ENCODE measurements around the gene CLCN1. TPM values are rescaled to one million over a fixed set of nuclear protein-coding genes. Genes with fewer than 3 reads are reported as not detected.

The CLCN1 gene
- polyA plus RNA-seq, 4 donors, result 0.19 to 24.9 TPM; not detected in 2

DNA sequence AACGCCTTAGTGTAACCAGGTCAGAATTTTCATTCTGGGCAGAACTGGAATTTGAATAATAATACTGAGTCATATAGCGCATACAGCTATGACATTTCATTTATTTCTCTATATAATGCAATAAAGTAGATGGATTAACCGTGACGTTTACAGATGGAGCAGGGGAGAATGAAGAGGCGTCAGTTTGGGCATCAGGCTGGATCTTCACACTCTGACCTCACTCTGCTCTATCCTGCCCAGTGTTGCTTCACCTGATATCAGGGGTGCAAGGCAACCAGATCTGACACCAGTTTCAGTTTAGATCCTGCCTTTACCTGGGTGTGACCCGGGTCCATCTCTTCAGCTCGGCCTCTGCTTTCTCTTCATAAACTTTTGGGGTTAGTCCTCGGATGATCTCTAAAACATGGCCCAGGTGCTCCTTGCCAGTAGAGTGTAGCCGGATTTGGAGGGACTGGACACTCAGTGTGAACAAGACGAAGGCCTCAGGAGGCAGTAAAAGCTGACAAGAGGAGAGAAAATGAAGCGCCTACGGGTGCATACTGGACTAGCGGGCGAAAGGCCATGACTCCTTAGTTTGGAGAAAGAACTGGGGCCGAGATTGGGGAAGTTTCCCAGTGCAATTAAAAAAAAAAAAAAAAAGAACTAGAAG, 63.8 kb downstream of the CLCN1 start:
- Histone ChIP-seq H3K36me3 (ENCODE audit: control insufficient read depth in 3 of 3, insufficient read depth in 2 of 3, low read depth in 1 of 3, low read length in 3 of 3) (peaks cover 0 to 20% (median 0%) of the 10 kb centered on the region in 3 donors), H3K4me3 (ENCODE audit: low read depth in 1 of 3, low read length in 3 of 3) (peak overlapping the region in 2 of 3 donors; percentile 87 to 89), H3K9me3 (ENCODE audit: control insufficient read depth in 2 of 2, insufficient read depth in 1 of 2, low read depth in 1 of 2, low read length in 1 of 2) (no peaks in the 10 kb centered on the region), H3K4me1 (ENCODE audit: control insufficient read depth in 3 of 3, insufficient read depth in 2 of 3, low read depth in 1 of 3, low read length in 2 of 3) (peaks cover 6 to 25% (median 14%) of the 10 kb centered on the region in 3 donors), H3K27ac (ENCODE audit: low read depth in 1 of 3, low read length in 2 of 3) (peak overlapping the region; percentile 5 to 98 (median 84)), H3K27me3 (ENCODE audit: control insufficient read depth in 3 of 3, insufficient read depth in 3 of 3, low read length in 3 of 3) (no peaks in the 10 kb centered on the region)
- FAIRE-seq (no peak), DNase-seq (no peak)
- 15 to 29% (median 19%) methylated on average over 15 of the region's 15 CpGs for WGBS, 3 donors

DNA sequence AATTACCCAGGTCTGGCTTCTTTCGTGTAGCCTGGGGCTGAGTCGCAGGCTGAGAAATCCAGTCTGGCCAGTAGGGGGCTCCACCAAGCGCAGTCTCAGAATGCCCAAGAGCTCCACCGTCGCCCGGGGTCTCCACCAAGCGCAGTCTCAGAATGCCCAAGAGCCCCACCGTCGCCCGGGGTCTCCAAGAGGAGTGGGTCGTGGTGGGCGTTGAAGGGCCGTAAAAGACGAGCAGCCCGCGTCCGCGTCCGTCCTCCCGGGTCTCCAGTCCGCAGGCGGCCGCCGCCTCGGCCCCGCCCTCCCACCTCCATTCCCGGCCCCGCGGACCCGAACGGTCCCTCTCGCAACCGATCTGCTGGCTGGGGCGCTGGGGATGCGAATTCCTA, 64.3 kb downstream of the CLCN1 start:
- peaks cover 6 to 30% (median 16%) of the 10 kb centered on the region in 3 donors for H3K4me1 ChIP-seq (ENCODE audit: control insufficient read depth in 3 of 3, insufficient read depth in 2 of 3, low read depth in 1 of 3, low read length in 2 of 3)
- H3K9me3 ChIP-seq (ENCODE audit: control insufficient read depth in 2 of 2, insufficient read depth in 1 of 2, low read depth in 1 of 2, low read length in 1 of 2), result no peaks in the 10 kb centered on the region
- DNase-seq, result peak; percentile 86 to 95
- WGBS, 3 donors, result 0% methylated on average over 20 to 35 of the region's 35 CpGs
- no peak for FAIRE-seq
- H3K27ac ChIP-seq (ENCODE audit: low read depth in 1 of 3, low read length in 2 of 3), result peak overlapping the region; percentile 95 to 98 (median 97)
- no peaks in the 10 kb centered on the region for H3K27me3 ChIP-seq (ENCODE audit: control insufficient read depth in 3 of 3, insufficient read depth in 3 of 3, low read length in 3 of 3)
- H3K4me3 ChIP-seq (ENCODE audit: low read depth in 1 of 3, low read length in 3 of 3), result peak overlapping the region; percentile 87 to 93 (median 89)
- peaks cover 0 to 24% (median 0%) of the 10 kb centered on the region in 3 donors for H3K36me3 ChIP-seq (ENCODE audit: control insufficient read depth in 3 of 3, insufficient read depth in 2 of 3, low read depth in 1 of 3, low read length in 3 of 3)

- Histone ChIP-seq H3K27me3 (ENCODE audit: control insufficient read depth in 3 of 3, insufficient read depth in 3 of 3, low read length in 3 of 3) (no peaks in the 10 kb centered on the region), H3K4me1 (ENCODE audit: control insufficient read depth in 3 of 3, insufficient read depth in 2 of 3, low read depth in 1 of 3, low read length in 2 of 3) (peaks cover 6 to 34% (median 16%) of the 10 kb centered on the region in 3 donors), H3K9me3 (ENCODE audit: control insufficient read depth in 2 of 2, insufficient read depth in 1 of 2, low read depth in 1 of 2, low read length in 1 of 2) (no peaks in the 10 kb centered on the region), H3K27ac (ENCODE audit: low read depth in 1 of 3, low read length in 2 of 3) (peak within 1 kb of the TSS; percentile 95 to 98 (median 97)), H3K4me3 (ENCODE audit: low read depth in 1 of 3, low read length in 3 of 3) (peak within 1 kb of the TSS; percentile 87 to 93 (median 89)), H3K36me3 (ENCODE audit: control insufficient read depth in 3 of 3, insufficient read depth in 2 of 3, low read depth in 1 of 3, low read length in 3 of 3) (peaks cover 0 to 27% (median 0%) of the 10 kb centered on the region in 3 donors)
- FAIRE-seq (no peak), DNase-seq (peak; percentile 92 to 96)
- 0 to 1% (median 1%) methylated on average over 27 to 72 of the region's 72 CpGs for WGBS, 3 donors
These were observed 64.9 kb downstream of the CLCN1 start, which contains the start of gene ZYX for GRCh38 chr7:143380646-143381426. TSS of gene ZYX (plus strand) at chr7:143381345. CDS start at chr7:143381572, 227 bp downstream.

DNA sequence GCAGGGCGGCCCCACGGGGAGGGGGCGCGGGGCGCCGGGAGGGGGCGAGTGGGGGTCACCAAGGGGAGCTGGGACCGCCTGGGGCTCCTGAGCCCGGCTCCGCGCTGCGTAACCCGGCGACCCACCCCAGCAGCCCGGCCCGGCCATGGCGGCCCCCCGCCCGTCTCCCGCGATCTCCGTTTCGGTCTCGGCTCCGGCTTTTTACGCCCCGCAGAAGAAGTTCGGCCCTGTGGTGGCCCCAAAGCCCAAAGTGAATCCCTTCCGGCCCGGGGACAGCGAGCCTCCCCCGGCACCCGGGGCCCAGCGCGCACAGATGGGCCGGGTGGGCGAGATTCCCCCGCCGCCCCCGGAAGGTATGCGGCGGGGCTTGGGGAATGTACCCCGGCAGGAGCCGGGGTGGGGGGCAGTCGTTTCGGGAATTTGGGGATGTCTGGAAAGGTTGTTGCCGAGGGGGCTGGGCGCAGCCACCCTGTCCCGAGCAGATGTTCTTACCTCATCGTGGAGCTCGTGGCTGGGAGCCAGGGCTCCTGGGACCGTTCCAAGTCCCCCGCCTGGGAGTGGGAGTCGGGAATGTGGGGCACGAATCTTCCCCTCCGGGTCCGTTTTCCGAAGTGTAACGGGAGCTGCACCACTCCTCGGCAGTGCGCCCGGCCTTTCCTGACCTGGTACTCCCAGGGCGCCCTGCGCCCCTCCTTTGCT, 65.7 kb downstream of the CLCN1 start:
- peak; percentile 49 to 74 for DNase-seq
- WGBS, 3 donors, result 2% methylated on average over 37 to 64 of the region's 64 CpGs
- no peaks in the 10 kb centered on the region for H3K27me3 ChIP-seq (ENCODE audit: control insufficient read depth in 3 of 3, insufficient read depth in 3 of 3, low read length in 3 of 3)
- H3K9me3 ChIP-seq (ENCODE audit: control insufficient read depth in 2 of 2, insufficient read depth in 1 of 2, low read depth in 1 of 2, low read length in 1 of 2), result no peaks in the 10 kb centered on the region
- peak overlapping the region; percentile 81 to 97 (median 95) for H3K27ac ChIP-seq (ENCODE audit: low read depth in 1 of 3, low read length in 2 of 3)
- H3K4me3 ChIP-seq (ENCODE audit: low read depth in 1 of 3, low read length in 3 of 3), result peak overlapping the region; percentile 87 to 93 (median 89)
- no peak for FAIRE-seq
- H3K36me3 ChIP-seq (ENCODE audit: control insufficient read depth in 3 of 3, insufficient read depth in 2 of 3, low read depth in 1 of 3, low read length in 3 of 3), result peaks cover 0 to 34% (median 0%) of the 10 kb centered on the region in 3 donors
- peaks cover 5 to 41% (median 16%) of the 10 kb centered on the region in 3 donors for H3K4me1 ChIP-seq (ENCODE audit: control insufficient read depth in 3 of 3, insufficient read depth in 2 of 3, low read depth in 1 of 3, low read length in 2 of 3)

DNA sequence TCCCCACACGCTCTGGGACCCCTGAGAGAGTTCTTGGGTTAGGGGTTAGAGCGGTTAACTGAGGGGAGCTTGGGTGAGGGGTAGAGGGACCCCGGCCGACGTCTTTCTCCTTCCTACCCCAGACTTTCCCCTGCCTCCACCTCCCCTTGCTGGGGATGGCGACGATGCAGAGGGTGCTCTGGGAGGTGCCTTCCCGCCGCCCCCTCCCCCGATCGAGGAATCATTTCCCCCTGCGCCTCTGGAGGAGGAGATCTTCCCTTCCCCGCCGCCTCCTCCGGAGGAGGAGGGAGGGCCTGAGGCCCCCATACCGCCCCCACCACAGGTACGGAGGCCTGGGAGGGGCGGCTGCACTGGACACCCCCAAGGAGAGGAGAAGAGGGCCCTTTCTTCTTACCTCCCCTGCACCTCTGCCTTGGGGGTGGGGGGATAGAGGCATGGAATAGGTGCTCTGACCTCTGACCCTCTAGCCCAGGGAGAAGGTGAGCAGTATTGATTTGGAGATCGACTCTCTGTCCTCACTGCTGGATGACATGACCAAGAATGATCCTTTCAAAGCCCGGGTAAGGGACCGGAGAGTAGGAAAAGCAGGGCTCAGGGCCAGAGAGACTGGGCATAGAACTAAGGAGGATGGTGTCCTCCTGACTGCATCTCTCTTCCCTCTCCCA, 66.3 kb downstream of the CLCN1 start:
- peaks cover 0 to 39% (median 0%) of the 10 kb centered on the region in 3 donors for H3K36me3 ChIP-seq (ENCODE audit: control insufficient read depth in 3 of 3, insufficient read depth in 2 of 3, low read depth in 1 of 3, low read length in 3 of 3)
- H3K4me3 ChIP-seq (ENCODE audit: low read depth in 1 of 3, low read length in 3 of 3), result peak overlapping the region; percentile 87 to 93 (median 89)
- DNase-seq (no peak), FAIRE-seq (no peak)
- H3K27me3 ChIP-seq (ENCODE audit: control insufficient read depth in 3 of 3, insufficient read depth in 3 of 3, low read length in 3 of 3), result no peaks in the 10 kb centered on the region
- WGBS, 3 donors, result 29 to 53% (median 41%) methylated on average over 20 to 21 of the region's 21 CpGs
- H3K27ac ChIP-seq (ENCODE audit: low read depth in 1 of 3, low read length in 2 of 3), result peak overlapping the region in 2 of 3 donors; percentile 81 to 97
- no peaks in the 10 kb centered on the region for H3K9me3 ChIP-seq (ENCODE audit: control insufficient read depth in 2 of 2, insufficient read depth in 1 of 2, low read depth in 1 of 2, low read length in 1 of 2)
- peaks cover 5 to 48% (median 16%) of the 10 kb centered on the region in 3 donors for H3K4me1 ChIP-seq (ENCODE audit: control insufficient read depth in 3 of 3, insufficient read depth in 2 of 3, low read depth in 1 of 3, low read length in 2 of 3)

DNA sequence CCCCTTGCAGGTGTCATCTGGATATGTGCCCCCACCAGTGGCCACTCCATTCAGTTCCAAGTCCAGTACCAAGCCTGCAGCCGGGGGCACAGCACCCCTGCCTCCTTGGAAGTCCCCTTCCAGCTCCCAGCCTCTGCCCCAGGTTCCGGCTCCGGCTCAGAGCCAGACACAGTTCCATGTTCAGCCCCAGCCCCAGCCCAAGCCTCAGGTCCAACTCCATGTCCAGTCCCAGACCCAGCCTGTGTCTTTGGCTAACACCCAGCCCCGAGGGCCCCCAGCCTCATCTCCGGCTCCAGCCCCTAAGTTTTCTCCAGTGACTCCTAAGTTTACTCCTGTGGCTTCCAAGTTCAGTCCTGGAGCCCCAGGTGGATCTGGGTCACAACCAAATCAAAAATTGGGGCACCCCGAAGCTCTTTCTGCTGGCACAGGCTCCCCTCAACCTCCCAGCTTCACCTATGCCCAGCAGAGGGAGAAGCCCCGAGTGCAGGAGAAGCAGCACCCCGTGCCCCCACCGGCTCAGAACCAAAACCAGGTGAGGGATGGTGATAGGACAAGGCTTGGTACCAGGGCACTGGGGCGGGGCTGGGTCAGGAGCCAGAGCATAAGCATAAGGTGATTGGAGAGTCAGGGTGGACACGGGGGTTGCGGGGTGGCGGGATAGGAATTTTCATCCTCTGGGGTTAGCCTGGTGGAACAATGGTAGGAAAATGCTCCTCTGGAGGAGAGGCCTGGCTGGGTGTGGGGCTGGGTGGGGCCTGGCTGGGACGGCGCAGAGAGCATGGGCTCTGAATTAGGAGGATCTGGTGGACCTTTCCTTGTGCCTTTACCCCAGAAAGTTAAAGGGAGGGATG, 67.1 kb downstream of the CLCN1 start:
- Histone ChIP-seq H3K36me3 (ENCODE audit: control insufficient read depth in 3 of 3, insufficient read depth in 2 of 3, low read depth in 1 of 3, low read length in 3 of 3) (peaks cover 0 to 47% (median 0%) of the 10 kb centered on the region in 3 donors), H3K4me3 (ENCODE audit: low read depth in 1 of 3, low read length in 3 of 3) (peak overlapping the region in 1 of 3 donors; percentile 87), H3K9me3 (ENCODE audit: control insufficient read depth in 2 of 2, insufficient read depth in 1 of 2, low read depth in 1 of 2, low read length in 1 of 2) (no peaks in the 10 kb centered on the region), H3K27me3 (ENCODE audit: control insufficient read depth in 3 of 3, insufficient read depth in 3 of 3, low read length in 3 of 3) (no peaks in the 10 kb centered on the region), H3K27ac (ENCODE audit: low read depth in 1 of 3, low read length in 2 of 3) (peak overlapping the region in 2 of 3 donors; percentile 26 to 97), H3K4me1 (ENCODE audit: control insufficient read depth in 3 of 3, insufficient read depth in 2 of 3, low read depth in 1 of 3, low read length in 2 of 3) (peaks cover 5 to 55% (median 16%) of the 10 kb centered on the region in 3 donors)
- FAIRE-seq (no peak), DNase-seq (no peak)
- 83 to 88% (median 85%) methylated on average over 15 of the region's 15 CpGs for WGBS, 3 donors

GRCh38 chr7:143383642-143383957, 67.7 kb downstream of the CLCN1 start:
- H3K27ac ChIP-seq (ENCODE audit: low read depth in 1 of 3, low read length in 2 of 3), result peak overlapping the region in 2 of 3 donors; percentile 26 to 57
- no peak for DNase-seq
- H3K27me3 ChIP-seq (ENCODE audit: control insufficient read depth in 3 of 3, insufficient read depth in 3 of 3, low read length in 3 of 3), result no peaks in the 10 kb centered on the region
- peaks cover 0 to 53% (median 0%) of the 10 kb centered on the region in 3 donors for H3K36me3 ChIP-seq (ENCODE audit: control insufficient read depth in 3 of 3, insufficient read depth in 2 of 3, low read depth in 1 of 3, low read length in 3 of 3)
- WGBS, 3 donors, result 65 to 90% (median 74%) methylated on average over 1 of the region's 1 CpG
- no peak for FAIRE-seq
- no peak overlapping the region for H3K4me3 ChIP-seq (ENCODE audit: low read depth in 1 of 3, low read length in 3 of 3)
- peaks cover 5 to 57% (median 16%) of the 10 kb centered on the region in 3 donors for H3K4me1 ChIP-seq (ENCODE audit: control insufficient read depth in 3 of 3, insufficient read depth in 2 of 3, low read depth in 1 of 3, low read length in 2 of 3)
- H3K9me3 ChIP-seq (ENCODE audit: control insufficient read depth in 2 of 2, insufficient read depth in 1 of 2, low read depth in 1 of 2, low read length in 1 of 2), result no peaks in the 10 kb centered on the region

Measured in small intestine (tissue), 7 donors.